Skeletal muscle satellite cell (primary cell): ENCODE data around the gene CCDC87. TPM values are rescaled to one million over a fixed set of nuclear protein-coding genes. Genes with fewer than 3 reads are reported as not detected.
A peak's percentile ranks its signal among the peaks of the same experiment; 100 is the strongest.
"Not testable (repeated sequence)": the region's sequence is repeated elsewhere in the genome, so short reads cannot be mapped to it uniquely, and the experiment has no call there.

Experiments
- H3K27me3 ChIP-seq: 2 replicates; pipeline ENCODE4 v1.7.0; 2013; ENCODE audit warnings: low read length; ENCODE audit not compliant: control insufficient read depth, insufficient read depth
- H3K36me3 ChIP-seq: 2 replicates; pipeline ENCODE4 v1.7.0; 2013; ENCODE audit warnings: mild to moderate bottlenecking, control low read depth, low read length; ENCODE audit not compliant: insufficient read depth
- H3K4me1 ChIP-seq: 2 replicates; pipeline ENCODE4 v1.7.0; 2013; ENCODE audit warnings: low read length; ENCODE audit not compliant: control insufficient read depth, insufficient read depth
- H3K4me2 ChIP-seq: 2 replicates; pipeline ENCODE4 v1.7.0; 2013; ENCODE audit warnings: mild to moderate bottlenecking, low read length
- H3K4me3 ChIP-seq: 2 replicates; pipeline ENCODE4 v1.7.0; 2013; ENCODE audit warnings: low read length
- H3K9ac ChIP-seq: 2 replicates; pipeline ENCODE4 v1.7.0; 2013; ENCODE audit warnings: mild to moderate bottlenecking, low read depth, low read length, moderate library complexity
- H3K9me3 ChIP-seq: replicated peaks from 2 replicates; pipeline ENCODE4 v1.7.0; 2013; ENCODE audit warnings: mild to moderate bottlenecking, control low read depth, low read length
- total RNA-seq: library from RNA; depleted of rRNA; stranded (reverse); fragments of >200 nt; gene quantifications from 2 replicates; pipeline ENCODE4 v1.2.3, GENCODE V29; 2012; rRNA removed

Gene CCDC87
- total RNA-seq, result 0.25 and 1.1 TPM in 2 replicates

DNA sequence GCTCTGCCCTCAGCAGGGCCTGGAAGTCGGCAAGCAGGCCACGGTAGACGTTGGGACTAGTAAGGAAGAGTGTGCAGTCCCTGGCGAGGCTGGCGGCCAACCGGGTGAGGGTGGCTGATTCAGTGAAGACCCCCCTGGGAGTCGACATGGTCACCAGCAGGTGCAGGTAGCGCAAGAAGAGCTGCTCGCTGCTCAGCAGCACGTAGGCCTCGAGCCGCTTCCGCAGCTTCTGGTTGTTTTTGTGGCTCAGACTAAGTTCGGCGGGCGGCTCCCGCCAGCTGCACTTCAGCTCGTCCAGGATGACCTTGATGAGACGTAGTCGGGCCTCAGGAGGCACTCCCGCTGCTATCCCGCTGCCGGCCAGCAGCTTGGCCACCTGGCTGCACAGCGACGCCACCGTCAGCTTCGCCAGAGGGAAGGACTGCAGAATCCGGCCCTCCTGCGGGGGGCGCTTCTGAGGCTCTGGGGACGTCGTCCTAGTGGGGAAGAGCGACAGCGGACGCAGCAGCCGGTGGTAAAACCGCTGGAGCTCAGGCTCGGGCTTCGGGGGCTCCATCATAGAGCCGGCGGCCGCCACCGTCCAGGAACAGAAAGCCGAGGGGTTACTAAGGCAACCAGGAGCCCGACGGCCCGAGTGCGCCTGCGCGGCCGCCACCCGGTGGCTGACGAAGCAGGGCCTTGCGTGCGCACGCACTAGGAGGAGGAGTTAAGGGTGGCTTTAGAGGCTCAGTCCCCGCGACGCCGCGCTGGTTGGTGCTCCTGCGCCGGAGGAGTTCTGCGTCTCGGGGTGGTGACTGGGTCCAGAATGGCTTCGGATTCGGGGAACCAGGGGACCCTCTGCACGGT lies at the start of gene CCDC87, which contains the start of gene CCS:
Gene CCDC87, minus strand, starts transcription at position 607 of the 846 bp plus-strand sequence. Its CDS starts 48 bp downstream, at position 559.
Gene CCS, plus strand, starts transcription at position 729 of the 846 bp plus-strand sequence. Its CDS starts 77 bp downstream, at position 806.
- peak within 1 kb of the TSS; percentile 90 for H3K9ac ChIP-seq
- H3K4me1 ChIP-seq, result peaks cover 12% of the 10 kb centered on the region
- peak within 1 kb of the TSS; percentile 82 for H3K4me3 ChIP-seq
- peaks cover 9% of the 10 kb centered on the region for H3K27me3 ChIP-seq
- H3K9me3 ChIP-seq, result no peaks in the 10 kb centered on the region
- H3K36me3 ChIP-seq, result no peaks in the 10 kb centered on the region
- H3K4me2 ChIP-seq, result peak within 1 kb of the TSS; percentile 98

DNA sequence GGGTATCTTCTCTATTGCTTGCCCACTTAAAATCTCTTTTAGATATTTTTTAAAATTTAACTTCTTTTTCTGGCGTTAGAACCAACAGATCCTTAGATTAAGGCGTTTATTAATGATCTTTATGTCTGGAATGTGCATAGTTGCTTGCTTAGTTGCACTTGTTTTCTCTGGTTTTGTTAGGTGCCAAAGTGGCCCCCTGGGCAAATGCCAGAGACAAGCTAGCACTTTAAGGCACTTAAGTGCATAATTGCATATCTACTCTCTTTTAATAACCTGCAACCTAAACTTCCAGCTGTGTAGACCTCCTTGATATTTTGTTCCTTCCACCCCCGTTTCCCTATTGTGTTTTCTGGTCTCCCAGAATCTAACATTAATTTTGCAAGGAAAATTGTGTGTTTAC lies 49.0 kb upstream of the CCDC87 start:
- peaks cover 63% of the 10 kb centered on the region for H3K4me1 ChIP-seq
- peak overlapping the region; percentile 26 for H3K9ac ChIP-seq
- peak overlapping the region; percentile 78 for H3K4me3 ChIP-seq
- H3K36me3 ChIP-seq, result peaks cover 73% of the 10 kb centered on the region
- no peaks in the 10 kb centered on the region for H3K27me3 ChIP-seq
- H3K4me2 ChIP-seq, result peak overlapping the region; percentile 84
- H3K9me3 ChIP-seq, result no peaks in the 10 kb centered on the region

GRCh38 chr11:66639814-66640340 lies 47.0 kb upstream of the CCDC87 start:
- peak overlapping the region; percentile 78 for H3K4me3 ChIP-seq
- H3K4me1 ChIP-seq, result peaks cover 59% of the 10 kb centered on the region
- peaks cover 54% of the 10 kb centered on the region for H3K36me3 ChIP-seq
- not testable (repeated sequence) for H3K27me3 ChIP-seq, H3K9me3 ChIP-seq
- H3K4me2 ChIP-seq, result peak overlapping the region; percentile 84
- peak overlapping the region; percentile 93 for H3K9ac ChIP-seq

- Histone ChIP-seq H3K4me2 (peak overlapping the region; percentile 84), H3K9me3 (no peaks in the 10 kb centered on the region), H3K4me3 (peak overlapping the region; percentile 78), H3K27me3 (no peaks in the 10 kb centered on the region), H3K9ac (peak overlapping the region; percentile 93), H3K36me3 (peaks cover 53% of the 10 kb centered on the region), H3K4me1 (peaks cover 54% of the 10 kb centered on the region)
Observed at GRCh38 chr11:66639066-66639813, 46.4 kb upstream of the CCDC87 start.

DNA sequence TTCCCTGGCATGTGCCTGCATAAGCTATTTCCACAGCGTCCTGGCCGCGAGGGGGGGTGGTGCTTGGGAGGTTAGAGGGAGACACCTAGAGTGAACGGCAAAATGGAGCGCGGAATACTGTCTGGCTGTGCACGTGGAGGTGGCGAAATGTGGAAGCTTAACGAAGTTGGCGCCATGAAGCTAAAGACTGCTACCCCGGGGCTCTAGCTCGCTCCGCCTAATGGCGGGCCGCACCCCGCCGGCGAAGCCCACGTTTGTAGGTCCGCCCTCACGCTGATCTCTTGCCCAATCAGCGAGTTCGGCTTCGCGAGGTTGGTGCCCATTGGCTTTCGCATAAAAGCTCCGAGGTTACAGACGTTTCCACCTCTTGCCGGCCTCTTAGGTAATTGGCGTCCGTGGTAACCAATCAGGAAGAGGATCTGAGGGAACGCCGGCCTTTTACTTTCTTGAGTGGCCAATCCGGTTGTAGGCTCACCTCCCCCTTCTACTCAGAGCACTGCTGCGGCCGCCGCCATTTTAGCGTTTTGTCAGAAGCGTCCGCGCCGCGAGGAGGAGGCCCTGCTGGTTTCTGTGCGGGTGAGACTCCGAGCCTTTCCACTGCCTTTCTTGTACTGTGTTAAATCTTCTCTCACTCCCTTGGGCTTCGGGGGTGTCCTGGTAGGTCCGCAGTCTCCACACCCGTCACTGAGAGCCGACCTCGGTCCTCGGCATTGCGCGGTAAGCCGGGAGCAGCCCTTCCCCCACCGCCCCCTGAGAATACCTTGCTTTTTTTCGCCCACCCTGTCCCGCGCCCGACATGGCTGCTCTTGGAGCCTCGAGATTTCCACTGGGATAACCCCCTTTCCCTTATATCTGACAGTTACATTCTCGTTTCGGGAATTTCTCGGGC lies 45.6 kb upstream of the CCDC87 start, which contains the start of gene RBM4:
Gene RBM4, plus strand, starts transcription at position 527 of the 889 bp plus-strand sequence. CDS start 1,009 bp downstream, outside the sequence.
- Histone ChIP-seq H3K36me3 (peaks cover 49% of the 10 kb centered on the region), H3K9me3 (no peaks in the 10 kb centered on the region), H3K9ac (peak within 1 kb of the TSS; percentile 93), H3K4me1 (peaks cover 46% of the 10 kb centered on the region), H3K4me2 (peak within 1 kb of the TSS; percentile 93), H3K4me3 (peak within 1 kb of the TSS; percentile 78), H3K27me3 (no peaks in the 10 kb centered on the region)

- peaks cover 44% of the 10 kb centered on the region for H3K36me3 ChIP-seq
Observed at GRCh38 chr11:66637557-66638176, 44.8 kb upstream of the CCDC87 start.

DNA sequence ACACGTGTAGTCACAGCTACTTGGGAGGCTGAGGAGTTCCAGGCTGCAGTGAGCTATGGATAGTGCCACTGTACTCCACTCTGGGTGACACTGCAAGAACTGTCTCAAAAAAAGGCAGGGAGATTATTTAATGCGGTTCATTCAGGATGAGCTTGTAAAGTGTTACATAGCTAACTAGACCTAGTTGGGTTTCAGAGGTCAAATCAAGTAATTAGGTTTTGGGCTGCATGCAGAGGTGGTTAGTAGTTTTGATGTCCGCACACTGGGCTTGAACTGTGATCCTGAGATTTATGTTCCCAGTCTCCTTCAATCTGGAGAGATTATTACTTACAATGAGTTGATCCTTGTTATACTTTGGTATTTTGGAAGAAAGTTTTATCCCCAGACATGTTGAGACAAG lies 43.5 kb upstream of the CCDC87 start:
- Histone ChIP-seq H3K36me3 (peaks cover 38% of the 10 kb centered on the region), H3K9ac (no peak overlapping the region), H3K27me3 (no peaks in the 10 kb centered on the region), H3K9me3 (no peaks in the 10 kb centered on the region), H3K4me2 (no peak overlapping the region), H3K4me1 (peaks cover 25% of the 10 kb centered on the region), H3K4me3 (no peak overlapping the region)

More at GRCh38 chr11:66637557-66638176, 44.8 kb upstream of the CCDC87 start:
- Histone ChIP-seq H3K4me2 (peak overlapping the region; percentile 93), H3K4me1 (peaks cover 38% of the 10 kb centered on the region), H3K4me3 (peak overlapping the region; percentile 69), H3K27me3 (no peaks in the 10 kb centered on the region), H3K9ac (peak overlapping the region; percentile 76), H3K9me3 (no peaks in the 10 kb centered on the region)

GRCh38 chr11:66632952-66633351 lies 40.1 kb upstream of the CCDC87 start:
- no peaks in the 10 kb centered on the region for H3K27me3 ChIP-seq
- H3K4me3 ChIP-seq, result no peak overlapping the region
- H3K9ac ChIP-seq, result no peak overlapping the region
- H3K36me3 ChIP-seq, result peaks cover 46% of the 10 kb centered on the region
- no peak overlapping the region for H3K4me2 ChIP-seq
- no peaks in the 10 kb centered on the region for H3K9me3 ChIP-seq
- H3K4me1 ChIP-seq, result peaks cover 6% of the 10 kb centered on the region

GRCh38 chr11:66631883-66632282 lies 39.0 kb upstream of the CCDC87 start:
- H3K9ac ChIP-seq, result no peak overlapping the region
- no peaks in the 10 kb centered on the region for H3K4me1 ChIP-seq
- H3K9me3 ChIP-seq, result no peaks in the 10 kb centered on the region
- H3K27me3 ChIP-seq, result no peaks in the 10 kb centered on the region
- H3K4me3 ChIP-seq, result no peak overlapping the region
- H3K4me2 ChIP-seq, result no peak overlapping the region
- peaks cover 53% of the 10 kb centered on the region for H3K36me3 ChIP-seq

DNA sequence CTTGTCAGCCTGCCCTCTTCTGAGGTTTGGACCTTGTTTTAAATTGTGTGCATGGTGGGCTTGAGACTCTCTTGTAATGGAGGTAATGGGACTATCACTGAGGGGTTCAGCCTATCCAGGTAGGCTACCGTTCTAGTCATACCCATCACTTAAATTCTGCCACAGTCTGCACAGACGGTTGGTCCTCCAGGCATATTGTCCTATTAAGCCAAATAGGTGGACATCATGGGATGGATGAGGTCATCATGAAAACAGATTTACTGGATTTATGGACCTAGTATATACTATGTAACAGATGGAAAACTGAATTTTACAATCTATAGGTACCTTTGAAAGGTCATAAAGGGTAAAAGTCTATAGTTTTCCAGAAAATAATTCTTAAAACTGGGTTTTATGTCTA lies 36.5 kb upstream of the CCDC87 start:
- peaks cover 73% of the 10 kb centered on the region for H3K36me3 ChIP-seq
- H3K4me2 ChIP-seq, result no peak overlapping the region
- no peaks in the 10 kb centered on the region for H3K4me1 ChIP-seq

More for the DNA sequence above, 36.5 kb upstream of the CCDC87 start:
- Histone ChIP-seq H3K4me3 (no peak overlapping the region), H3K9me3 (no peaks in the 10 kb centered on the region), H3K27me3 (no peaks in the 10 kb centered on the region), H3K9ac (no peak overlapping the region)
